SKM-1 (cell line): Measurements from ENCODE around the gene GCKR.
"Not testable (repeated sequence)": the region's sequence is repeated elsewhere in the genome, so short reads cannot be mapped to it uniquely, and the experiment has no call there.

Source experiments
- DNase-seq: peaks from one replicate; lab custom pipeline; 2025; ENCODE audit not compliant: unreplicated experiment; lab: John Stamatoyannopoulos, UW

The GCKR gene

GRCh38 chr2:27509326-27509725, 12.7 kb downstream of the GCKR start:
- no peak for DNase-seq

DNA sequence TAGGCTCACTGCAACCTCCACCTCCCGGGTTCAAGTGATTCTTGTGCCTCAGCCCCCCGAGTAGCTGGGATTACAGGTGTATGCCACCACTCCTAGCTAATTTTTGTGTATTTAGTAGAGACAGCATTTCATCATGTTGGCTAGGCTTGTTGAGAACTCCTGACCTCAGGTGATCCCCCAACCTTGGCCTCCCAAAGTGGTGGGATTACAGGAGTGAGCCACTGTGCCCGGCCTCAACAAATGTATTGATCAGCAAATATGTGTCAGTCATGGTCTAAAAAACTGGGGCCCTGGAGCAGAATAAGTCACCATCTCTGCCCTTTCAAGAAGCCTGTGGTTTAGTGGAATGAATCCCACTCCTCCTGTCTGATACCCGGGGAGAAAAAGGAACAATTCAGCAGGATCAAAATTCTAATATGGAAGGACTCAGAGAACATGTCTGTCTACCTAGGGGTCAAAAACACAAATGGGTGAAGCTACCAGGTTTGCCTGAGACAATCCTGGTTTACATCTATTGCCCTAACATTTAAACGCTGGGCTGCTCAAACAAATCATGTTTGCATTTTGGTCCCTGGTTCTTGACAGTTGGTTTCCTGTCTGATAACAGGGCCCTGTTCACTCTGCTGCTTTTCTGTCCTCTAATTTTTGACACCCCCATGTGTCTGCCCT, 21.6 kb downstream of the GCKR start:
- DNase-seq: no peak

GRCh38 chr2:27518782-27519113, 22.1 kb downstream of the GCKR start:
- no peak for DNase-seq

DNA sequence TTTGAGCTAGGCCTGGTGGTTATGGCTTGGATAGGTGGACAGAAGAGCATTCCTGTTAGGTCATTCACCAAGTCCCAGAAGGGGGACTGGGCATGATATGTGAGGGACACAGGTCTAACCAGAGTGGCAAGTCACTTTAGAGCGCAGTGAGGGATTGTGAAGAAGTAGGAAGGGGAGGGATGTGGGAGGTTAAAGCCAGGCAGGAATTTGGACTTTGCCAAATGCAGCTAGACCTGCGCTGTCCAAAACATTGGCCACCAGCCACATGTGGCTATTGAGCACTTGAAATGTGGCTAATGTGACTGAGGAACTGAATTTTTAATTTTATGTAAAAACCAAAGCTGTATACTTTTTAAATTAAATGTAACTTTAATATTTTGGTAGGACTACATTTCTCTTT, 23.7 kb downstream of the GCKR start:
- no peak for DNase-seq

GRCh38 chr2:27522400-27522945, 25.8 kb downstream of the GCKR start:
- no peak for DNase-seq

GRCh38 chr2:27527182-27527581, 30.5 kb downstream of the GCKR start:
- DNase-seq: no peak

DNA sequence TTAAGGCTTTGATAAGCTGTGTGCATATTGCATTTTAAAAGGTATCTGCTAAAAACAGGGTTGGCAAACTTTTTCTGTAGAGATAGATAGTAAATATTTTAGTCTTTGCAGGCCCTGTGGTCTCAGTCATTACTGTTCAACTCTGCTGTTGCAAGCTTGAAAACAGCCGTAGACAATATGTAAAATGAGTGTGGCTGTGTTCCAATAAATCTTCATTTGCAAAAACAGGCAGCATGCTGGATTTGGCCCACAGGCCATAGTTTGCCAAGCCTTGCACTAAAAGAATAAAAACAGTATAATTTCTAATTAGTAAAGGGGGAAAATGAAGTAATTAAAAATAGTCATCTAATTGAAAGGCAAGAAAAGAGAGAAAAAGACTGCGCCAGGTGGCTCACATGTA, 35.3 kb downstream of the GCKR start:
- no peak for DNase-seq

DNA sequence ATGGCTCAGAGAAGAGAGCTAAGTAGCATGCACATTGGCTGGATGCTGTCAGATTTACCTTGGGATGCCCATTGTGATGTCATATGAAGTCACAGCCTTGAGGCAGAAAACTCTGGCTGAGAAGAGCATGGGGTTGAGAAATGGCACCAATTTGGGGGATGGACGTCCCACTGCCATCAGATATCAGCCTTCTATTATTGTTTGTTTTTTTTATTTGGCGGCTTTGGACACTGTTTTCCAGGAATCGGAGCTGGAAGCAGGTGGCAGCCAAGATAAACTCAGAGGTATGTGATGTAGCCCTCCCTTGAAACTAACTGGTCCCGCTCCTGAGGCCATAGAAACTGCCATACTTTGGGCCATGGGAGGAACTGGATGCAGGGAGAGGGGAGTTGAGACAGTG, 40.6 kb downstream of the GCKR start:
- no peak for DNase-seq

DNA sequence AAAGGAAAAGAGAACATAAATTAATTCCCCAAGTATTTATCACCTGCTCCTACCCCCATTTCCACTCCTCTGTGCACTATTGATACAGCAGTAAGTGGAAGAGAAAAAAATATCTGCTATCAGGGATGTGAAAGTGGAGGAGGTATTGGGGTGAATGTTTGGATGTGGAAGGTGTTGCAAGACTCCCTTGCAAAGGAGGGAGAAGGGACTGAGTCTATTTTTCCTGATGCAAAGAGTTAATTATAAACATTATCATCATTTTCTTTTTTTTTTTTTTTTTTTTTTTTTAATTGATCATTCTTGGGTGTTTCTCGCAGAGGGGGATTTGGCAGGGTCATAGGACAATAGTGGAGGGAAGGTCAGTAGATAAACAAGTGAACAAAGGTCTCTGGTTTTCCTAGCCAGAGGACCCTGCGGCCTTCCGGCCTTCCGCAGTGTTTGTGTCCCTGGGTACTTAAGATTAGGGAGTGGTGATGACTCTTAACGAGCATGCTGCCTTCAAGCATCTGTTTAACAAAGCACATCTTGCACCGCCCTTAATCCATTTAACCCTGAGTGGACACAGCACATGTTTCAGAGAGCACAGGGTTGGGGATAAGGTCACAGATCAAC, 42.3 kb downstream of the GCKR start:
- not testable (repeated sequence) for DNase-seq

- DNase-seq: not testable (repeated sequence)
Measured at GRCh38 chr2:27539649-27540048, 43.0 kb downstream of the GCKR start.

- DNase-seq: no peak
Measured at GRCh38 chr2:27544143-27544821, 47.6 kb downstream of the GCKR start.

DNA sequence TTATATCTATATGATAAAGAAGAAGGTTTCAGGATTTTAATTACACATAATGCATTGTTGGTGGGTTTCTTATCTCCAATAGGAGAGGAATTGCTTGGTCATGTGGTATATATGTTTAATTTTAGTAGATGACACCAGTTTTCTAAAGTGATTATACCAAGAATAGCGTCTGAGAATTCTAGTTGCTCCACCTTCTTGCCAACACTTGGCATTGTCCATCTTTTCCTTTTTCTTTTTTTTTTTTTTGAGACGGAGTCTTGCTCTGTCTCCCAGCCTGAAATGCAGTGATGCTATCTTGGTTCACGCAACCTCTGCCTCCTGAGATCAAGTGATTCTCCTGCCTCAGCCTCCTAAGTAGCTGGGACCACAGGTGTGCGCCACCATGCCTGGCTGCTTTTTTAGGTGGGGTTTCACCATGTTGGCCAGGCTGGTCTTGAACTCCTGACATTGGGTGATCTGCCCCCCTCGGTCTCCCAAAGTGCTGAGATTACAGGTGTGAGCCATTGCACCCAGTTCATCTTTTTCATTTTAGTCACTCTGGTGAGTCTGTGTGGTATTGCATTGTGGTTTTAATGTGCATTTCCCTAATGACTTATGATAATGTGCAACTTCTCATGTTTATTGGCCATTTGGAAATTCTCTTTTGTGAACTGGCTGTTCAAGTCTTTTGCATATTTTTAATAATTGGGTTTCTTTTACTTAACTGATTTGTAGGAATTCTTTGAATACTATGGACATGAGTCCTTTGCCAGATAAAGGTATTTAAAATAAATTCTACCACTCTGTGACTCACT, 48.9 kb downstream of the GCKR start:
- DNase-seq: no peak

DNA sequence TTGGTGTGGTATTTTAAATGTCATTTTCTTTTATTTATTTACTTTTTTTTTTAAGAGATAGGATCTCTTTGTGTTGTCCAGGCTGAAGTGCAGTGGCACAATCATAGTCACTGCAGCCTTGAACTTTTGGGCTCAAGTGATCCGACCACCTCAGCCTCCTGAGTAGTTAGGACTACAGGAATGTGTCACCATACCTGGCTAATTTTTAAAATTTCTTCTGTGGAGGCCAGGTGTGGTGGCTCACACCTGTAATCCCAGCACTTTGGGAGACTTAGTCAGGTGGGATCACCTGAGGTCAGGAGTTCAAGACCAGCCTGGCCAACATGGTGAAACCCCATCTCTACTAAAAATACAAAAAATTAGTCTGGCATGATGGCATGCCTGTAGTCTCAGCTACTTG, 52.7 kb downstream of the GCKR start:
- no peak for DNase-seq

- no peak for DNase-seq
Measured at GRCh38 chr2:27551514-27551913, 54.9 kb downstream of the GCKR start.

DNA sequence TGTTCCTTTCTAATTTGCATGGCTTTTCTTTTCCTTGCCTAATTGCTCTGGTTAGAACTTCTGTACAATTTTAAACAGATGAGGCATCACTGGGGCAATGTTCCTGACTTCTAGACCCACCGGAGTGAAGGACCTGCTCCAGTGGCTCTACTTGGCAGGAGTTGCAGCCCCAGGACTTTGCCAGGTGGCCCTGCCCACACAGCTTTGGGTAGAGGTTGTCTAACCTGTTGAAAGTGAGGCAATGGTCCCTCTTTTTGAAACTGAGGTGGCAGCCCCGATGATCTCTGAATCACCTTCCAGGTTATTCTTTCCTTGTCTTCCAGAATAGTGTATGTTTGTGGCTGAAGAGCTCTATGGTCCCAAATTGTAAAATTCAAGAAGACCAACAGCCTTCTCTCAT, 56.3 kb downstream of the GCKR start:
- DNase-seq: no peak

GRCh38 chr2:27554451-27554850, 57.8 kb downstream of the GCKR start:
- not testable (repeated sequence) for DNase-seq

- no peak for DNase-seq
Measured at GRCh38 chr2:27559228-27559627, 62.6 kb downstream of the GCKR start.

DNA sequence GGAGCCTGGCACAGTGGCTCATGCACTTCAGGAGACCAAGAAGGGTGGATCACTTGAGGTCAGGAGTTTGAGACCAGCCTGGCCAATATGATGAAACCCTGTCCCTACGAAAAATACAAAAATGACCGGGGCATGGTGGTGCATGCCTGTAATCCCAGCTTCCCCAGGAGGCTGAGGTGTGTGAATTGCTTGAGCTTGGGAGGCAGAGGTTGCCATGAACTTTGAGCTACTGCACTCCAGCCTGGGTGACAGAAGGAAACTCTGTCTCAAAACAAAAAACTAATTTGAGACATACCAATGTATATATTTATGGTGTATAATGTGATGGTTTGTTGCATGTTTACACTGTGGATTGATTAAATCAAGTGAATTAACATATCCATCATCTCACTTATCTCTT, 64.4 kb downstream of the GCKR start:
- DNase-seq: no peak

DNA sequence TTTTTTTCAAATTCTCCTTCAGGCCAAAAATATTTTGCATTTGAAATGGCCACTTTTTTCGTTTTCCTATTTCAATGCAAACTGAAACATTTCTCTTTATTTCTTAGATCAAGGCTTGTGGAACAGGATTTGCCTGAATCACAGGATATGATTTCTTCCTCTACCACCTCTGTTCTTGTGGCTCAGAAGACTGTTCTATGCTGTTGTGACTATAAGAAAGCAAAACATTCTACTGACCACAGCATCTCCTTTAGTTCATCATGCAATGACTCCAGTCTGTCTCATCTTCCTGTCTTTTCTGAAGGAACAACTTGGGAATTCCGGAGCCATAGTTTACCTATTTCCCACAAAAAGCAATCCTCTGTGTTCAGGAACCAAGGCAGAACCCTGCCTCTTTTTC, 70.0 kb downstream of the GCKR start:
- DNase-seq: no peak

GRCh38 chr2:27569398-27569797, 72.8 kb downstream of the GCKR start:
- DNase-seq: no peak

DNA sequence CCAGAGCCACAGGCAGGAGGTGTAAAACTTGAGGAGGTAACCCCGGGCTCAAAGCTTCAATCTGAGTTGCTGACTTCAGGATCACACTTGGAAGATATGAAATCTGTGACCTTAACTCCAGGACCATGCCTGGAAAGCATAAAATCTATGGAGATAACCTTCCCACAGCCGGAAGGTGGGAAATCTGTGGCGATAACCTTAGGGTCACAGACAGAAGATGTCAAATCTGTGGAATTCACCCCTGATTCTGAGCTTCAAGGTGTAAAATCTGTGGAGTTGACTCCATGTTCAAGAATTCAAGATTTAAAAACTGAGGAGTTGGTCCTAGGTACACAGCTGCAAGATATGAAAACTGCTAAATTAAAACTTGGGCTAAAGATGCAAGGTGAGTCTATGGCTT, 74.6 kb downstream of the GCKR start:
- no peak for DNase-seq

GRCh38 chr2:27571681-27572080, 75.0 kb downstream of the GCKR start:
- DNase-seq: no peak
